PC-3 (cell line): ENCODE results near the gene HPSE2. TPM values are rescaled to one million over a fixed set of nuclear protein-coding genes. Genes with fewer than 3 reads are reported as not detected.

Source experiments
- ATAC-seq: fragments of 200-7000 bp; cut with Tn5 transposase; 2 replicates; pipeline ENCODE4 v1.9.1; 2020; ENCODE audit warnings: mild to moderate bottlenecking, moderate library complexity
- BruUV-seq: library from RNA; stranded (reverse); fragments of 400-500 nt; replicated peaks from 2 replicates; lab custom pipeline; 2021; lab: Mats Ljungman, UMichigan
- CTCF ChIA-PET: fragments of 300-600 bp; sonication (Branson Sonifier 250); formaldehyde crosslinking; loops from one replicate; lab custom pipeline; 2022; ENCODE audit warnings: antibody characterized with exemption; lab: Charles Lee
- POLR2A ChIA-PET: fragments of 300-600 bp; sonication (Branson Sonifier 250); formaldehyde crosslinking; loops from one replicate; lab custom pipeline; 2022; ENCODE audit warnings: antibody characterized with exemption; ENCODE audit not compliant: unreplicated experiment; lab: Charles Lee
- DNase-seq: peaks from one replicate; pipeline ENCODE4 v3.0.0-alpha.2; 2015
- H2AFZ ChIP-seq: fragments of 300-600 bp; sonication (generic); 2 replicates; pipeline ENCODE4 v1.6.0; 2016; ENCODE audit warnings: antibody characterized with exemption, low read length
- H3F3A ChIP-seq: fragments of 300-600 bp; sonication (generic); one replicate; pipeline ENCODE4 v1.6.0; 2017; ENCODE audit warnings: antibody characterized with exemption, low read length, control low read depth, mild to moderate bottlenecking; ENCODE audit not compliant: unreplicated experiment
- H3K27ac ChIP-seq: fragments of 300-600 bp; sonication (generic); 2 replicates; pipeline ENCODE4 v1.5.1; 2016; ENCODE audit warnings: mild to moderate bottlenecking, low read length
- H3K27me3 ChIP-seq: fragments of 300-600 bp; sonication (generic); 2 replicates; pipeline ENCODE4 v1.6.1; 2016; ENCODE audit warnings: low read length, mixed read lengths
- H3K36me3 ChIP-seq: fragments of 300-600 bp; sonication (generic); 2 replicates; pipeline ENCODE4 v1.6.1; 2016; ENCODE audit warnings: low read depth, mixed run types, low read length, mixed read lengths
- H3K4me1 ChIP-seq: fragments of 300-600 bp; sonication (generic); 2 replicates; pipeline ENCODE4 v1.5.1; 2016; ENCODE audit warnings: low read length; ENCODE audit not compliant: insufficient read depth
- H3K4me2 ChIP-seq: fragments of 300-600 bp; sonication (generic); 2 replicates; pipeline ENCODE4 v1.6.0; 2016; ENCODE audit warnings: low read length
- H3K4me3 ChIP-seq: fragments of 300-600 bp; sonication (generic); 2 replicates; pipeline ENCODE4 v1.5.1; 2016; ENCODE audit warnings: mild to moderate bottlenecking, low read length, mixed read lengths
- H3K79me2 ChIP-seq: fragments of 300-600 bp; sonication (generic); 2 replicates; pipeline ENCODE4 v1.6.1; 2017; ENCODE audit warnings: low read length, mixed read lengths
- H3K9ac ChIP-seq: fragments of 300-600 bp; sonication (generic); 2 replicates; pipeline ENCODE4 v1.6.0; 2016; ENCODE audit warnings: mild to moderate bottlenecking, low read length
- H3K9me2 ChIP-seq: fragments of 300-600 bp; sonication (generic); replicated peaks from 2 replicates; pipeline ENCODE4 v1.6.1; 2016; ENCODE audit warnings: mixed run types, low read length, mixed read lengths
- H3K9me3 ChIP-seq: fragments of 300-600 bp; sonication (generic); 2 replicates; pipeline ENCODE4 v1.6.1; 2016; ENCODE audit warnings: low read length, mixed read lengths
- H4K20me1 ChIP-seq: fragments of 300-600 bp; sonication (generic); 2 replicates; pipeline ENCODE4 v1.6.1; 2016; ENCODE audit warnings: low read length, mixed read lengths
- EZH2 ChIP-seq: fragments of 300-600 bp; sonication (generic); IDR thresholded peaks from one replicate; pipeline ENCODE4 v1.6.1; 2017; ENCODE audit warnings: antibody characterized with exemption, mild to moderate bottlenecking, low read length; ENCODE audit not compliant: unreplicated experiment
- EZH2phosphoT487 ChIP-seq: fragments of 300-600 bp; sonication (generic); IDR thresholded peaks from 2 replicates; pipeline ENCODE4 v1.6.1; 2018; ENCODE audit warnings: mild to moderate bottlenecking, antibody characterized with exemption, low read length, borderline replicate concordance
- intact Hi-C: fragments of 100-400 bp; cut with micrococcal nuclease; formaldehyde crosslinking; loops from 2 replicates; pipeline ENCODE4 v1.9.0; 2023
- total RNA-seq: library from RNA; depleted of rRNA; stranded (reverse); fragments of >200 nt; gene quantifications from 2 replicates; pipeline ENCODE4 v1.2.3, GENCODE V29; 2014
- TF ChIP-seq, protein P1 (sequence below): fragments of 300-600 bp; sonication (generic); conservative IDR thresholded peaks from 2 replicates; pipeline ENCODE4 v1.5.1; 2017; ENCODE audit warnings: antibody characterized with exemption, low read depth, mild to moderate bottlenecking, low read length

HPSE2 gene
- total RNA-seq, 1 experiment from 2014 or later: 0.15 TPM

DNA sequence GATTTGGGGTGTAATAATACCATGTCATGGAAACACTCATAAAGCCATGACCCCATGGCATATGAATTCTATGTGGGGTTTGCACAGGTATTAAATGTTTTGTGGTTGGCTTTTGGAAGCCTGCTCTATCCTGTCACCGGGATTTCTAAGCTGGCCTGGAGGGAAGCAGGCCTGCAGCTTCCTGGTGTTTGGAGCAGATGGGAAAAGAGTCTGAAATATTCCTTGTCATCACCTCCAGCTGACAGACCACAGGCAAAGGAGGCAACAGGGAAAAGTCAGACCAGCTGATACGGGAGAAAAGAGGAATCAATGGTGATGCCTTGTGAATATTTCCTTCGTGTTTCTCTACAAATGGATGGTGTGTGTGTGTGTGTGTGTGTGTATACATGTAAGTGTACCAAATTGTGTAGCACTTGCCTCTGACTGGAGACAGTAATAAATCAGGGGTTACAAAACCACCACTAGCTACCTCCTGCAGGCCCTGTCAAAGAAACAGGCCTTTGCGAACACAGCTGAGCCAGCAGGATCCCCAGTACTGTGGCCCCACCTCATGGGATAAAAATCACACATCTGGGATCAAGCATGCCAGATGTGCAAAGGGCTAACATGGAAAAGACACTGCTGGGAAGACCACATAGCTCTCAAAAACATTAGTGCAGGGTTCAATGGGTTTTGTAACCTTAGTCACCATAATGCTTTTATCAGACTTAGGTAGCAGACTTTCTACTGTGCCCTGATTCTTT, 668.1 kb downstream of the HPSE2 start:
- Histone ChIP-seq H4K20me1 (no peaks in the 10 kb centered on the region), H3K4me2 (no peak overlapping the region), H3K4me1 (no peaks in the 10 kb centered on the region), H3K27me3 (peaks cover 27% of the 10 kb centered on the region), H3F3A (no peaks in the 10 kb centered on the region), H3K4me3 (no peak overlapping the region), H3K36me3 (no peaks in the 10 kb centered on the region), H3K9me2 (no peaks in the 10 kb centered on the region), H2AFZ (no peak overlapping the region), H3K27ac (no peak overlapping the region), H3K9me3 (no peaks in the 10 kb centered on the region), H3K9ac (no peak overlapping the region), H3K79me2 (no peaks in the 10 kb centered on the region)
- TF ChIP-seq EZH2phosphoT487: no peak
- TF ChIP-seq, protein P1, sequence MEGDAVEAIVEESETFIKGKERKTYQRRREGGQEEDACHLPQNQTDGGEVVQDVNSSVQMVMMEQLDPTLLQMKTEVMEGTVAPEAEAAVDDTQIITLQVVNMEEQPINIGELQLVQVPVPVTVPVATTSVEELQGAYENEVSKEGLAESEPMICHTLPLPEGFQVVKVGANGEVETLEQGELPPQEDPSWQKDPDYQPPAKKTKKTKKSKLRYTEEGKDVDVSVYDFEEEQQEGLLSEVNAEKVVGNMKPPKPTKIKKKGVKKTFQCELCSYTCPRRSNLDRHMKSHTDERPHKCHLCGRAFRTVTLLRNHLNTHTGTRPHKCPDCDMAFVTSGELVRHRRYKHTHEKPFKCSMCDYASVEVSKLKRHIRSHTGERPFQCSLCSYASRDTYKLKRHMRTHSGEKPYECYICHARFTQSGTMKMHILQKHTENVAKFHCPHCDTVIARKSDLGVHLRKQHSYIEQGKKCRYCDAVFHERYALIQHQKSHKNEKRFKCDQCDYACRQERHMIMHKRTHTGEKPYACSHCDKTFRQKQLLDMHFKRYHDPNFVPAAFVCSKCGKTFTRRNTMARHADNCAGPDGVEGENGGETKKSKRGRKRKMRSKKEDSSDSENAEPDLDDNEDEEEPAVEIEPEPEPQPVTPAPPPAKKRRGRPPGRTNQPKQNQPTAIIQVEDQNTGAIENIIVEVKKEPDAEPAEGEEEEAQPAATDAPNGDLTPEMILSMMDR: no peak
- TF ChIP-seq EZH2: no peak
- intact Hi-C loops: no loop called here
- ChIA-PET CTCF (no interaction called here), POLR2A (no interaction called here)
- ATAC-seq (no peak), DNase-seq (no peak)
- no TSS peak for BruUV-seq

DNA sequence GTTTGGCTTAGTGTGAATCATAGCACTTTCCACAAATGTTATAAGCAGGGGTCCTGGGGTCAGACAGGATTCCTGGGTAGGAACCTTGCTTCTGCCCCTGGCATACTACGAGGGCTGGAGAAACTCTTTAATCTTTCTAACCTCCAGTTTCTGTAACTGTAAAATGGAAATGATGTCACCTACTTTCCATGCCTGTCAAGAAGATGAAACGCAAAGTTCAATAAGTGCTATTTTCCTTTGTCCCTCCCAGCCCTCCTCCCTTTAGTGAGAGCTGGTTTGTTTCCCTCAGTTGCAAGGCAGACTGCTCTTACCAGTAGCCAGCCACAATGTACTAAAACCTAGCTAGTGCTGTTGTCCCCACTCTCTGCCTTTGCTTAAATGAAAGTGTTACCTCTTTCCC, 671.8 kb downstream of the HPSE2 start:
- ATAC-seq (no peak), DNase-seq (no peak)
- Histone ChIP-seq H4K20me1 (no peaks in the 10 kb centered on the region), H3K27me3 (peaks cover 17% of the 10 kb centered on the region), H2AFZ (no peak overlapping the region), H3K4me2 (no peak overlapping the region), H3K4me1 (no peaks in the 10 kb centered on the region), H3K79me2 (no peaks in the 10 kb centered on the region), H3K9ac (no peak overlapping the region), H3K4me3 (no peak overlapping the region), H3K36me3 (no peaks in the 10 kb centered on the region), H3K9me2 (no peaks in the 10 kb centered on the region), H3K27ac (no peak overlapping the region), H3F3A (no peaks in the 10 kb centered on the region), H3K9me3 (no peaks in the 10 kb centered on the region)
- BruUV-seq: no TSS peak
- POLR2A ChIA-PET: no interaction called here
- intact Hi-C loops: no loop called here
- CTCF ChIA-PET: no interaction called here
- no peak for TF ChIP-seq EZH2phosphoT487
- no peak for TF ChIP-seq EZH2
- TF ChIP-seq, protein P1: no peak

DNA sequence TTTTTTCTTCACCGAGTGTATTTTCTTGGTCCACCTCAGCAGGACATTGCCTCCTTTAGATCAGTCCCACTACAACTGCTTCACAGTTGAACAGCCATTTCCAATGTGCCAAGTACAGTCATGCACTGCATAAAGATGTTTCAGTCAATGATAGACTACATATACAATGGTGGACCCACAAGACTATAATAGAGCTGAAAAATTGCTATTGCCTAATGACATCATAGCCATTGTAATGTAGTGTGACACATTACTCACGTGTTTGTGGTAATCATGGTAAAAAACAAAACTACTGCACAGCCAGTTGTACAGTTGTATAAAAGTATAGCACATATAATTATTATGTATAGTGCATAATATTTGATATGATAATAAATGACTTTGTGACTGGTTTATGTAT, 675.1 kb downstream of the HPSE2 start:
- H3K27me3 ChIP-seq: peaks cover 44% of the 10 kb centered on the region
- H3F3A ChIP-seq: no peaks in the 10 kb centered on the region
- H3K79me2 ChIP-seq: no peaks in the 10 kb centered on the region
- H3K4me1 ChIP-seq: no peaks in the 10 kb centered on the region
- intact Hi-C loops: no loop called here
- no peak overlapping the region for H3K4me2 ChIP-seq
- no peak overlapping the region for H3K27ac ChIP-seq
- no peak overlapping the region for H2AFZ ChIP-seq
- CTCF ChIA-PET: no interaction called here
- no TSS peak for BruUV-seq
- TF ChIP-seq, protein P1: no peak
- no peak for TF ChIP-seq EZH2
- TF ChIP-seq EZH2phosphoT487: no peak
- DNase-seq (no peak), ATAC-seq (no peak)
- H3K9me3 ChIP-seq: no peaks in the 10 kb centered on the region
- POLR2A ChIA-PET: no interaction called here
- H3K9me2 ChIP-seq: no peaks in the 10 kb centered on the region
- H3K9ac ChIP-seq: no peak overlapping the region
- H3K36me3 ChIP-seq: no peaks in the 10 kb centered on the region
- no peaks in the 10 kb centered on the region for H4K20me1 ChIP-seq
- no peak overlapping the region for H3K4me3 ChIP-seq
